HG02623 (cell line): Measurements from ENCODE around the gene PDIA2.

ENCODE experiments used
- ATAC-seq: cut with Tn5 transposase; IDR thresholded peaks from one replicate; pipeline ENCODE4 v1.9.1; 2021; ENCODE audit warnings: moderate library complexity; ENCODE audit not compliant: unreplicated experiment

Gene PDIA2

GRCh38 chr16:279531-279930 lies 3.4 kb upstream of the PDIA2 start:
- ATAC-seq = no peak

DNA sequence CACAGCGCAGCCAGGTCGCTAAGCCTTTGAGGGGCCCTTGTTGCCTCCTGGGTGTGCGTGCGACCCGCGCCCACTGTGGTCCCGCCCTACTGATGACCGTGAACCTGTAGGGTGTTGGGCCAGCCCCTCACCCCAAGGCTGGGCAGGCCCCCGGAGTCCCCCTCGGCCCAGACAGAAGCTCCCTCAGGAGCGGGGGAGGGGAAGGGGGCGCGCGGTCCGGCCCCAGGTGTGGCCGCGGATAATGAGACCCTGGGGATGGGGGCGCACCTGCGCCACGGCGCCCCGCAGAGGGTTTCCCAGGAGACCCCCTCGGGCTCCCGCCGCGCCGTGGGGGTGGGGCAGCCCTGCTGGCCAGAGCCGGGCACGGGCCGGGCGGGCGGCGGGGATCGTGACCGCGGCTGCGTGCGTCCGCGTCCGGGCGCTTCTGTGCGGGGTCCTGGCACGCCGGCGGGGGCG lies 2.9 kb upstream of the PDIA2 start:
- ATAC-seq = no peak

GRCh38 chr16:280552-280951 lies 2.4 kb upstream of the PDIA2 start, which contains the start of gene ARHGDIG:
ARHGDIG (plus strand) TSS chr16:280591; CDS start chr16:280681, 90 bp downstream.
- no peak for ATAC-seq

GRCh38 chr16:280991-281659 lies 1.8 kb upstream of the PDIA2 start:
- no peak for ATAC-seq

- no peak for ATAC-seq
These were observed 1.2 kb upstream of the PDIA2 start for GRCh38 chr16:281660-282255.

DNA sequence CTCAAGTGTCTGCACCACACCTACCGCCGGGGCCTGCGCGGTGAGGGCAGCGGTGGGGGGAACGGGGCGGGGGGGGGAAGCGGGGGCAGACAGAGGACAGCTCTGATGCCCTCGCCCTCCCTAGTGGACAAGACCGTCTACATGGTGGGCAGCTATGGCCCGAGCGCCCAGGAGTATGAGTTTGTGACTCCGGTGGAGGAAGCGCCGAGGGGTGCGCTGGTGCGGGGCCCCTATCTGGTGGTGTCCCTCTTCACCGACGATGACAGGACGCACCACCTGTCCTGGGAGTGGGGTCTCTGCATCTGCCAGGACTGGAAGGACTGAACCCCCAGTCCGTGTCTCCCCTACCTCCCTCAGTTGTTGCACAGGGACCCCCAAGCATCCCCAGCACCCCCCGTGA lies 473 bp upstream of the PDIA2 start:
- no peak for ATAC-seq

- ATAC-seq = no peak
These were observed 1.5 kb downstream of the PDIA2 start for GRCh38 chr16:284204-285120.

DNA sequence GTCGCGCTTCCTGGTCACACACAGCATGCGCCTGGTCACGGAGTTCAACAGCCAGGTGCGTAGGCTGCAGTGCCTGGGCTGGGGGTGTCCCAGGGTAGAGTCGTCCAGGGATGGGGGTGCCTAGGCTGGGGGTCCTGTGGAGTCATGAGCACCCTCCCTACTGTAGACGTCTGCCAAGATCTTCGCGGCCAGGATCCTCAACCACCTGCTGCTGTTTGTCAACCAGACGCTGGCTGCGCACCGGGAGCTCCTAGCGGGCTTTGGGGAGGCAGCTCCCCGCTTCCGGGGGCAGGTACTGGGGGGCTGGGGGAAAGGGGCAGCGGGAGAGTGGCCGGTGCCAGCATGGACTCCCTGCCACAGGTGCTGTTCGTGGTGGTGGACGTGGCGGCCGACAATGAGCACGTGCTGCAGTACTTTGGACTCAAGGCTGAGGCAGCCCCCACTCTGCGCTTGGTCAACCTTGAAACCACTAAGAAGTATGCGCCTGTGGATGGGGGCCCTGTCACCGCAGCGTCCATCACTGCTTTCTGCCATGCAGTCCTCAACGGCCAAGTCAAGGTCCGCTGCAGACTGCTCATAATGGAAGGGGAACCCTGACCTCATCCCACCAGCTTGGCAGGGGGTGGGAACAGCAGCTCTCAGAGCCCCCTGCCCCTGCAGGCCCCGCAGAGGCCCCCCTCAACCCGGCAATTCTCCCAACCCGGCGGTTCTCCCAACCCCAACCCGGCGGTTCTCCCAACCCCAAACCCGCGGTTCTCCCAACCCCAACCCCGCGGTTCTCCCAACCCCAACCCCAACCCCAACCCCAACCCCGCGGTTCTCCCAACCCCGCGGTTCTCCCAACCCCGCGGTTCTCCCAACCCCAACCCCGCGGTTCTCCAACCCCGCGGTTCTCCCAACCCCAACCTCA lies 2.4 kb downstream of the PDIA2 start:
- ATAC-seq = no peak

DNA sequence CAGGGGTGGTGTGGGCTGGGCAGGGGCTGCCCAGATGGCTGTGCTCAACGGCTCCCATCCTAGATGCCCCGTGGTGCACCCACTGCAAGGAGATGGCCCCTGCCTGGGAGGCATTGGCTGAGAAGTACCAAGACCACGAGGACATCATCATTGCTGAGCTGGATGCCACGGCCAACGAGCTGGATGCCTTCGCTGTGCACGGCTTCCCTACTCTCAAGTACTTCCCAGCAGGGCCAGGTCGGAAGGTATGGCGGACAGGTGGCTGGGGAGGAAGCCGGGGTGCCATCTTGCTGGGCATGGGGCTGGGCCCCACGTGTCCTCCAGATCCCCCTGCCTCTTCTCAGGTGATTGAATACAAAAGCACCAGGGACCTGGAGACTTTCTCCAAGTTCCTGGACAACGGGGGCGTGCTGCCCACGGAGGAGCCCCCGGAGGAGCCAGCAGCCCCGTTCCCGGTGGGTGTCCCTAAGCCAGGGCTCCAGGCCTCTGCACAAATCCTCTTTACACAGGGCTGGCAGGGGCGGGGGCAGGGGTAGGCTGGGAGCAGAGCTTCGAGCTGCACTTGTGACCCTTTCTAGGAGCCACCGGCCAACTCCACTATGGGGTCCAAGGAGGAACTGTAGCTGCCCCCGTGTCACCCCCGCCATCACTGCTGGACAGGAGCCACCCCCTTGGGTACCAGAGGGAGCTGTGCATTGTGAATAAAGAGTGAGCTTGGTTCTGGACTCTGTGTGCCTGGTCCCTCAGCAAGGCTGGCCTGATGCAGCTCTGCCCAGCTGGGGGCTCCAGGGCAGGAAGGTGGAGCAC lies 3.7 kb downstream of the PDIA2 start:
- ATAC-seq = no peak

DNA sequence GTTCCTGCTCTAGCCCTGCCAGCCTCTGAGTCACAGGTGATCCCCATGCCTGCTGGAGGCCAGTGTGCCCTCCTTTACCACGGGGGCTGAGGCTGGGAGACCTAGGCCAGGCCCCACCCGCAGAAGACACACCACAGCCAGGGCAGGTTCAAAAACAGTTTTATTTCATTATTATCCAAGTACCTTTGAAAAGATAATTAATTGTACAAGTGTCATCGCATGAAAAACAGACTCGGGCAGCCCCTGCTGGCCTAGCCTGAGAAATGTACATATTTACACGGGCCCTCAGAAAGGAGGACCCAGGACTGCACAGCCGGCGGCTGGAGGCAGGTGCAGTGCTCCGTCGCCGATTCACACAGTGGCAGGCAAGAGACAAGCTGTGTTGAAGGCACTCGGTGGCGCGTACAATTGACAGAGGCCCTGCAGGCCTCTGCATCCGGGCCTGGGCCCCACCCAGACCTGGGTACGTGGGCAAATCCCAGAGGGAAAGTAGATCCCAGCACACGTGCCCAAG lies 4.4 kb downstream of the PDIA2 start:
- no peak for ATAC-seq

DNA sequence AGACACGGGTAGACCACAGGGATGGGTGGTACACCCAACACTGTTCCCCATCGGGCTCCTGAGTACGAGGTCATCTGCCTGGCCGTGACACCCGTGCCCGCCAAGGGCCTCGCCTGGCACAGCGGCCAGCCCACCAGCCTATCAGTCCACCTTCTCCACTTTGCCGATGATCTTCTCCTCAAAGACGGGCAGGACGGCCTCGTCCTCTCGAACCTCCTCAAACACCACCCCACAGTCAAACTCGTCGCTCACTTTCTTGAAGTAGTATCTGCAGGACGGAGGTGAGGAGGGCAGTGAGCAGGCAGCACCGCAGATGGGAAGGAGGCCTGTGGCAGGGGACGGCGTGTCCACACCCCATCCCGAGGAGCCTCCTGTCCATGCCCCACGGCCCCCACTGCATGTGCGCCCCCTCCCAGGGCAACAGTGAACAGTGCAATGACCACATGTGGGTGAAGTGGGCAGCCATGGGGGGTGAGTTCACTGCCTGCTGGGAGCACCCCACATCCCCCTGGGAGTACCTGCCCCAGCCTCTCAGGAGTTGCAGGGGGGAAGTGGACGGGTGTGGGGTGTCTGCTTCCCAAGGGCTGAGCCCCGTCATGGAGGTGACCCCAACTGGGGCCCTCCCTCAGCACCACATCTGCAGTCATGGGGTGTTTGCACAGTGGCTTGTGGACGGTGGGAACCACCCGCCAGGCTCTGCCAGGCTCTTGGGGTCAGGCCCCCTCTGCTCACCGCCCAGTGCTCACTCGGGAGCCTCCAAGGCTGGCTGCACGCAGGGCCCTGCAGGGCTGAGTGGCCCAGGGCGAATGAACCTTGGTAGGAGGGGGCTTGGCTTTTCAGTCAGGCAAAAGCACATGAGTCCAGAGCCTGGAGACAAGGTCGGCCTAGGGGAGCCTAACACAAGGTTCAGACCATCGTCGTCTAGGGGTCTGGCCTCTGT lies 5.3 kb downstream of the PDIA2 start:
- no peak for ATAC-seq

GRCh38 chr16:289395-289997 lies 6.5 kb downstream of the PDIA2 start:
- no peak for ATAC-seq

DNA sequence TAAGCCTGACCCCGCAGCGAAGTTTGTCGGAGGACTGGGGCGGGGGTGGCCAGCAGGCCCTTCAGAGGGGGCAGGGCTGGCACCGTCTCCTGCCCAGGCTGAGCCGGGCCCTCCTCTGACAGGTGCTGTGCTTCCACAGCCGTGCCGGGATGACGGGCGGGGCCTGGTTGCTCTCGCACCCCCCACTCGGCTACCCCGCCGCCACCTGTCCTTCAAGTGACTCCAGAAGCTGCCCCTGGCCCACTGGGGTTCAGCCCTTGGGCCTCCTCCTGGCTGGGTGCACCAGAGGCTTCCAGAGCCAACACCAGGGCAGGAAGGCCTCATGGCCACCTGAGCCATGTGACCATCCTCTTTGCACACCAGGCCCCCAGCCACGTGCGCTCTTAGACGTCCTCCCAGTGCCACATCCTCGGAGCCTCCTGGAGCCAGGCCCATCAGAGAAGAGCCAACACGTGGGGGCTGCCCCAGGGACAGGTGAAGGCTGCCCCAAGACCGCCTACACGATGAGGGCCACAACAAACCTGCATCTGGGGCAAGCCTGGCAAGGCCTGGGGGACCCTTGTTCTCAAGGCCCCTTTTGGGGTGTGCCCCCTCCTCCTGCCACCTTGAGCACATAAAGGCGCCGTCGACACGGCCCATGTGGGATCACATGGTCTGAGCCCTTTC lies 7.2 kb downstream of the PDIA2 start:
- ATAC-seq = no peak

GRCh38 chr16:290681-291405 lies 7.9 kb downstream of the PDIA2 start:
- ATAC-seq = no peak

DNA sequence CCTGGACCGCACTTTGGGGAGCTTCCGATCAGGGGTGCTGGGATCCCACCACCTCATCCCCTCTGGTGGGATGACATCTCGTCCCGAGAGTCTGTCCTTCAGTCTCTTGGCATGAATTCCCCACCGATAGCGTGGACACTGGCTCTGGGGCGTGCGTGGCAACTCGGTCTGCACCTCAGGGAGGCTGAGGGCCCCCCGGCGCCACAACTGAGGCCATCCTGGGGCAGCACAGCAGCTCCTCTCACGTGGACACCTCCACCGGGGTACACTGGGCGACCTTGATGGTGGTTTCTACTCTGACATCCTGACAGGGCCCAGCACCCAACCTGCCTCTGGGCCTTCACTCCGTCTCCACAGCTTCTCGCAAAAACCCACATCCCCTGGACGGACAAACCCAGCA lies 8.6 kb downstream of the PDIA2 start:
- no peak for ATAC-seq

GRCh38 chr16:293043-293775 lies 10.2 kb downstream of the PDIA2 start:
- no peak for ATAC-seq
